ENCODE results near the gene IGFBP4.

The IGFBP4 gene

GRCh38 chr17:40457369-40457768 is 14.1 kb downstream of the IGFBP4 start:
- Histone ChIP-seq H3K9me3 (ENCODE audit: low read depth, low read length) (no peaks in the 10 kb centered on the region), H3K36me3 (ENCODE audit: insufficient read depth, low read length) (peaks cover 40% of the 10 kb centered on the region), H3K27ac (peak overlapping the region; percentile 96), H3K4me3 (peak overlapping the region; percentile 71), H3K9ac (ENCODE audit: insufficient read length) (no peak overlapping the region)
- no peak for TF ChIP-seq EZH2 (IDR thresholded peaks at IDR 0.05)
- no peak for TF ChIP-seq FOXP2 (optimal IDR thresholded peaks at IDR 0.05; ENCODE audit: control extremely low read depth, extremely low read length, insufficient read depth)
- TF ChIP-seq POLR2AphosphoS5 (IDR thresholded peaks at IDR 0.05; ENCODE audit: borderline replicate concordance, low read depth, low read length), result no peak
- no peak for DNase-seq (ENCODE audit: low read depth, low spot score)

- H3K27ac ChIP-seq, result peak overlapping the region; percentile 96
- peak overlapping the region; percentile 71 for H3K4me3 ChIP-seq
- peaks cover 36% of the 10 kb centered on the region for H3K36me3 ChIP-seq (ENCODE audit: insufficient read depth, low read length)
- peak overlapping the region; percentile 37 for H3K9ac ChIP-seq (ENCODE audit: insufficient read length)
- no peak for DNase-seq (ENCODE audit: low read depth, low spot score)
- H3K9me3 ChIP-seq (ENCODE audit: low read depth, low read length), result no peaks in the 10 kb centered on the region
- peak; percentile 5; the same call in 1 of the 2 replicates for TF ChIP-seq POLR2AphosphoS5 (IDR thresholded peaks at IDR 0.05; ENCODE audit: borderline replicate concordance, low read depth, low read length)
- no peak for TF ChIP-seq EZH2 (IDR thresholded peaks at IDR 0.05)
- TF ChIP-seq FOXP2 (optimal IDR thresholded peaks at IDR 0.05; ENCODE audit: control extremely low read depth, extremely low read length, insufficient read depth), result peak; percentile 24
Measured at GRCh38 chr17:40457964-40458791, 14.9 kb downstream of the IGFBP4 start.

GRCh38 chr17:40458851-40459482 is 15.7 kb downstream of the IGFBP4 start:
- TF ChIP-seq EZH2 (IDR thresholded peaks at IDR 0.05), result no peak
- TF ChIP-seq FOXP2 (optimal IDR thresholded peaks at IDR 0.05; ENCODE audit: control extremely low read depth, extremely low read length, insufficient read depth), result no peak
- no peak for TF ChIP-seq POLR2AphosphoS5 (IDR thresholded peaks at IDR 0.05; ENCODE audit: borderline replicate concordance, low read depth, low read length)
- Histone ChIP-seq H3K27ac (peak overlapping the region; percentile 96), H3K4me3 (peak overlapping the region; percentile 71), H3K9ac (ENCODE audit: insufficient read length) (peak overlapping the region; percentile 37), H3K9me3 (ENCODE audit: low read depth, low read length) (no peaks in the 10 kb centered on the region), H3K36me3 (ENCODE audit: insufficient read depth, low read length) (peaks cover 28% of the 10 kb centered on the region)
- no peak for DNase-seq (ENCODE audit: low read depth, low spot score)

GRCh38 chr17:40459636-40460603 is 16.7 kb downstream of the IGFBP4 start:
- TF ChIP-seq POLR2AphosphoS5 (IDR thresholded peaks at IDR 0.05; ENCODE audit: borderline replicate concordance, low read depth, low read length) (peak; percentile 26; the same call in 1 of the 2 replicates), FOXP2 (optimal IDR thresholded peaks at IDR 0.05; ENCODE audit: control extremely low read depth, extremely low read length, insufficient read depth) (no peak), EZH2 (IDR thresholded peaks at IDR 0.05) (no peak)
- DNase-seq (ENCODE audit: low read depth, low spot score), result no peak

GRCh38 chr17:40460604-40460967 is 17.3 kb downstream of the IGFBP4 start:
- Histone ChIP-seq H3K36me3 (ENCODE audit: insufficient read depth, low read length) (peaks cover 19% of the 10 kb centered on the region), H3K27ac (peak overlapping the region; percentile 66), H3K9me3 (ENCODE audit: low read depth, low read length) (no peaks in the 10 kb centered on the region), H3K9ac (ENCODE audit: insufficient read length) (no peak overlapping the region), H3K4me3 (no peak overlapping the region)
- no peak; the same call in 1 of the 2 replicates for TF ChIP-seq POLR2AphosphoS5 (IDR thresholded peaks at IDR 0.05; ENCODE audit: borderline replicate concordance, low read depth, low read length)
- no peak for TF ChIP-seq FOXP2 (optimal IDR thresholded peaks at IDR 0.05; ENCODE audit: control extremely low read depth, extremely low read length, insufficient read depth)
- no peak for TF ChIP-seq EZH2 (IDR thresholded peaks at IDR 0.05)
- DNase-seq (ENCODE audit: low read depth, low spot score), result no peak

More at GRCh38 chr17:40459636-40460603, 16.7 kb downstream of the IGFBP4 start:
- peak overlapping the region; percentile 25; the same call in 1 of the 2 replicates for H3K4me3 ChIP-seq
- H3K9me3 ChIP-seq (ENCODE audit: low read depth, low read length), result no peaks in the 10 kb centered on the region
- H3K27ac ChIP-seq, result peak overlapping the region; percentile 96
- H3K36me3 ChIP-seq (ENCODE audit: insufficient read depth, low read length), result peaks cover 19% of the 10 kb centered on the region
- no peak overlapping the region for H3K9ac ChIP-seq (ENCODE audit: insufficient read length)

- Histone ChIP-seq H3K4me3 (0 out of 2 replicates have a peak overlapping the region, but pooled peaks have one; percentile 9), H3K27ac (peak overlapping the region; percentile 66), H3K9me3 (ENCODE audit: low read depth, low read length) (no peaks in the 10 kb centered on the region), H3K36me3 (ENCODE audit: insufficient read depth, low read length) (peaks cover 14% of the 10 kb centered on the region), H3K9ac (ENCODE audit: insufficient read length) (peak overlapping the region; percentile 41)
- no peak for DNase-seq (ENCODE audit: low read depth, low spot score)
- TF ChIP-seq EZH2 (IDR thresholded peaks at IDR 0.05) (no peak), FOXP2 (optimal IDR thresholded peaks at IDR 0.05; ENCODE audit: control extremely low read depth, extremely low read length, insufficient read depth) (no peak), POLR2AphosphoS5 (IDR thresholded peaks at IDR 0.05; ENCODE audit: borderline replicate concordance, low read depth, low read length) (peak; percentile 30; the same call in 1 of the 2 replicates)
Measured at GRCh38 chr17:40460968-40461731, 17.9 kb downstream of the IGFBP4 start.

GRCh38 chr17:40461732-40462342 is 18.6 kb downstream of the IGFBP4 start:
- Histone ChIP-seq H3K9ac (ENCODE audit: insufficient read length) (peak overlapping the region; percentile 41), H3K36me3 (ENCODE audit: insufficient read depth, low read length) (peaks cover 7% of the 10 kb centered on the region), H3K27ac (peak overlapping the region; percentile 66), H3K9me3 (ENCODE audit: low read depth, low read length) (no peaks in the 10 kb centered on the region), H3K4me3 (0 out of 2 replicates have a peak overlapping the region, but pooled peaks have one; percentile 9)
- TF ChIP-seq FOXP2 (optimal IDR thresholded peaks at IDR 0.05; ENCODE audit: control extremely low read depth, extremely low read length, insufficient read depth) (peak; percentile 36), POLR2AphosphoS5 (IDR thresholded peaks at IDR 0.05; ENCODE audit: borderline replicate concordance, low read depth, low read length) (no peak), EZH2 (IDR thresholded peaks at IDR 0.05) (no peak)
- DNase-seq (ENCODE audit: low read depth, low spot score), result no peak
